ENCODE results near the gene FIZ1.

Gene FIZ1

DNA sequence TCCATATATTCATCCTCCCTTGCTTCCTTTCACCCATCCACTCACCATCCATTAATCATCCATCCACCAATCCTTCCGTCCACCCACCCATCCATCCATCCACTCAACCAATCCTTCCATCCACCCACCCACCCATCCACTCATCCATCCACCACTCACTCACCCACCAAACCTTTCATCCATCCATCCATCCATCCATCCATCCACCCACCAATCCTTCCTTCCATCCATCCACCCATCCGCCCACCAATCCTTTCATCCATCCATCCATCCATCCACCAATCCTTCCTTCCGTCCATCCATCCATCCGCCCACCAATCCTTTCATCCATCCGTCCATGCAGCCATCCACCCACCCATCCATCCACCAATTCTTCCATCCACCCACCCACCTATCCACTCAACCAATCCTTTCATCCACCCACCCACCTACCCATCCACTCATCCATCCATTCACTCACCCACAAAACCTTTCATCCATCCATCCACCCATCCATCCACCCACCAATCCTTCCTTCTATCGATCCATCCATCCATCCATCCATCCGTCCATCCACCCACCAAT is 56.9 kb downstream of the FIZ1 start:
- DNase-seq (ENCODE audit: insufficient read length, low spot score) = no peak
- no peak for FAIRE-seq
- TF ChIP-seq CTCF (IDR thresholded peaks at IDR 0.05; ENCODE audit: insufficient read depth, missing control alignments) = no peak
